Fibroblast of skin of right biceps (primary cell): ENCODE results near the gene TDRD10.

ENCODE experiments used
- DNase-seq: peaks from one replicate; pipeline ENCODE4 v3.0.0-alpha.2; 2013

Gene TDRD10

DNA sequence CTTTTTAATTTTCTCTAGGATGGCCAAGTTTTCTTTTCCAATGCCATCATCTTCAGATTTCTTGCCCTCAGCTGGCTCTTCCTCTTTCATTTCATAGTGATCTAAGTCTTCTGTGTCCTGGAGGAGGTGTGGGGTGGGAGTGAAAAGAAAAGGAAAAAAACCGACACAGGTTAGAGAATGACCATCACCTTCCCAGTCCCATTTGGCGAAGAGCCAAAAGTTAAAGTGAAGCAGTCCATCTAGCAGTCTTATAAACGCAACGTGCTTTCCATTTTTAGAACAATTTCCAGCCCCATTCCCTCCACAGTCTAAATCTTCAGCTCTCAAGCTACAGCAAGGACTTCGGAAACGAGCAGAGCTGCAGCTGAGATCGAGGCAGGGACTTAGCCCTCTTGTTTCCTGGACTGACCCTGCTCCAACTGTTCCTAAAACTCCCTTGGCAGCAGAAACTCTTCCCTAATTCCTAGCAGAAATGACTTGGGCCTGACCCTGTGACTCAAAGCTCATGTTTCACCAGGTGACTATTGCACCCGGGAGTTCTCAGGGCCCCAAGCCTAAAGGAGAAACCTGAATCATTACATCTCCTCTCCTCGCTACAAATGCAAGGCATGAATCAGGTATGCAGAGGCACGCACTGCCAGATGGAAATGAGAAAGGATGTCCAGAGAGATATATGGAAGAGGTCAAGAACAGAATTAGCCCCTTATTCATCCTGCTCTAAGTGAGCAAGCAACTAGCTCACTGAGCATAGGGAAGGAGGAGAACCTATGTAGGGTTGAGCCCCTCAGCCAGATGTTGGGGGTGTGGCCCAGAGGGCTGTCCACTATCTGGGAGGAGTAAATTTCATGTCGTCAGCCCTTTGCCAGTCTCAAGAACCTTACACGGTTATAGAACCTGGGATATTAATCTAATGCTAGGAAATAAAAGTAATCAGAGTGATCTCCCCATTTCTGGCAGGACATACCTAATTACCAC is 51.3 kb downstream of the TDRD10 start:
- DNase-seq: no peak

GRCh38 chr1:154556422-154556821 is 54.4 kb downstream of the TDRD10 start:
- DNase-seq: peak; percentile 29

DNA sequence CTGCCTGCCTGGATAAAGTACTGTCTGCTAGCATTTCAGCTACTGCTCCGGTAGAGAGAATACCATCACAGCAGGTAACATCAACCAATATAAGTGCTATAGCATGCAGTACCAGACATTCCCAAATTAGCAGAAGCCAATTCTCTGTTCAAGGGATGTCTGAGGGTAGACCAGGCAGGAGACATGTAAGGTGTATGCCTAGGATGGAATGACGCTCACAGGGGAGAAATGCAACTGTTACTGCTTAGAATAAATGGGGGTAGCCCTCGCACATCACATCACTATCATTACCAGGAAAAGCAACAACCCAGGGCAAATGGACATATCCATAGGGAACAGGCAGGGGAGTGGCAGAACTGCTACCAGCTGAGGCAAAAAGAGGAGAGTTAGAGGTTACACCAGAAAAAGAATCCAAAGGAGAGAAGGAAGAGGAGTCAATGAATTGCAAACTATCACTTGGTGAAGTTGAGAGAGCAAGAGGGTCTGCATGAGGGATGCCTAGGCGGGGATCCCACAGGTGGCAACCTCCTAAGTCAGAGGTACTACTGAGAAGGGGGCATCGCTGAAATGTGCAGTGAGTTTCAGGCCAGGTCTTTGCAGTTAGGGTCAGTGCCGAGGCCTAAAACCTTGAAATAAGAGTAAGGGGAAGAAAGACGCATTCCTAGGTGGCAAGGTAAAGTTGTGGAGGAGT is 55.4 kb downstream of the TDRD10 start:
- no peak for DNase-seq

DNA sequence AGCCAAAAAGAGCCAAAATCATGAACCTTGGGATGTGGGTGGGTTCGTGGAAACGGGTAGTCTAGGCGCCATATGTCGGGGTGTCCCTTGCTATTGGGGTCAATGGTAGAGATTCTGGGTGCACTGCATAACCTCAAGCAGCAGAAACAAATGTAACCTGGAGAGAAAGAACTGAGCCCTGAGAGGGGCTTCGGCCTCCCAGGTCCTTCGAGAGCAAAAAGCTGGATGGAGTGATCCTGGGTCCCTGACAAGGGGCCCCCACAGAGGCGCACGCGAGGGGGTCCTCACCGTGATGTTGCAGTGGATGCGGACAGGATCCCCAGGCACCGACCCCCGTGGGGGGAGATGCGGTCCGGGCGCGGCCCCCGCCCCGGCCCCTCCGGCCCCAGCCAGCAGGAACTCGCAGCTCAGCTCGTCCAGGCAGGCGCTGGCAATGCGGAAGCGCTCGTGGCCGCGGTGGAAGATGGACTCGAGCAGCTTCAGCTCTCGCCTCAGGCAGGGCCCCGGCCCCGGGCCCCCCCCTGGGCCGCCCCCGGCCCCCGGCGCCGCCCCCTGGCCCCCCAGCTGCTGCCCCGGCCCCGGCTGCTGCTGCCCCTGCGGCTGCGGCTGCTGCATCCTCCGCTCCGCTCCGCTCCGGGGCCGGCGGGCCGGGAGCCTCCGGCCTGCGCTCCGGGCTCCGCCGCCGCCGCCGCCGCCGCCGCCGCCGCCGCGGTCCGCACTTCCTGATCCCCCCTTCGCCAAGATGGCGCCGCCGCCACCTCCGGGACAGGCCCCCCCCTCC is 56.1 kb downstream of the TDRD10 start, which contains the start of gene UBE2Q1:
TSS of gene UBE2Q1 (minus strand) at position 724 of the 781 bp plus-strand sequence. CDS start at position 615, 109 bp downstream.
- DNase-seq: peak; percentile 19

DNA sequence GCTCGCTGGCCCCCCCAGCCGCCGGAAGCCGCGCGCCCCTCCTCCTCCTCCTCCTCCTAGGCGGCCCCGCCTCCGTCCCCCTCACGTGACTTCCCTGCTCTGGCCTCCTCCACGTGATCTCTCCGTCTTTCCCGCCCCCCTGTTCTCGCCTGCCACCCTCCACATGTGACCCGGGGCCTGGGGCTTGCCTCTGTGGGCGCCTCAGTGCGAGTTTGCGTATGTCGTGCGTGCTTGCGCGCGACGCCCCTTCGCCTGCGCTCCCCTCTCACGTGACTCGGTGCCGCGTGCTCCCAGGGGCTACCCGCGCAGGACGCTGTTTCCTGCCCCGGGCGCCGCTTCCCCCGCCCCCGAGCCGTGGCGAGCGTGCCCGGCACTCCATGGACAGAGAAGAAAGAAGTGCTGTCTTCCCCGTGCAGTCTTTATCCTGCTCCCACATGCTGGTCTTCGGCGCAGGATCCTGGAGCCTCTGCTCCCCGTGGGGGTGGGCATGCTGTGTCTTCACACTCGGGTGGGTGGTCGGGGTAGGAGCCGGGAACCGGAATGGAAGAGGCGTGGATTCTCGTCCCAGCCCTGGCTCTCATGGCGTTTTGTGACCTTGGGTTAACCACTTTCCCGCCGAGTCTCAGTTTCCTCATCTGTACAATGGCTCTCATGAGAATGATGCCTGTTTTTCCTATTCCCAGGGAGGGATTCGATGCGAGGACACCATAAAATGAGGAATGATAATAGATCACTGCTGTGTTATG is 56.9 kb downstream of the TDRD10 start:
- peak; percentile 99 for DNase-seq

DNA sequence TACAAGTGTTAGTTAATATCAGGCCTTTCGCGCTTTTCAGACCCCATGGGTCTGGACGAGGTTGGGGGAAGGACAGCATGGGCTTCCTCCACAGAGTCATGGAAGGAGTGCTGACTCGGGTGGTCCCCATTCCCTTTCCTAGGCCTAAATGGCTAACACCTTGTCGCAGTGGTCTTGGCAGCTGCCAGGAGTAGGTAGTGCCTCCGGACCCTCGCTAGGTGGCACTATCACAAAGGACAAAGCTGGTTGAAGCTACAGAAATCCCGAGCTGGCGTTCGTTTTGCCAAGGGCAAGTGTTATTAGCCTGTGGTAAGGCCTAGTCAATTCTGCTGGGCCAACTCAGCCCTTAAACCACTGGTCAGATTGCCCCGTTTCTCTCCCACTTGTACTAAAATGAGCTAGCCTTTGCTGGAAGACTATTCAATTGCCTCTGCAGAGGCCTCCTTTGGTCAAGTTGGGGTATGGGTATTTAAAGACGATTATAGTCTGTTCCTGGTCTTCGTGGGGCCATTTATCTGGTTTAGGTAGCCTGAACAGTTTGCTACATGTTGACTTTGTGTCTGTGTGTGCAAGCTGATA is 57.5 kb downstream of the TDRD10 start:
- DNase-seq: peak; percentile 87

- DNase-seq: no peak
These were observed 63.9 kb downstream of the TDRD10 start for GRCh38 chr1:154565876-154566275.

- peak; percentile 51 for DNase-seq
These were observed 65.6 kb downstream of the TDRD10 start, which contains the start of gene CHRNB2 for GRCh38 chr1:154567386-154568156. TSS of gene CHRNB2 (plus strand) at chr1:154567778. CDS start at chr1:154568045, 267 bp downstream.

DNA sequence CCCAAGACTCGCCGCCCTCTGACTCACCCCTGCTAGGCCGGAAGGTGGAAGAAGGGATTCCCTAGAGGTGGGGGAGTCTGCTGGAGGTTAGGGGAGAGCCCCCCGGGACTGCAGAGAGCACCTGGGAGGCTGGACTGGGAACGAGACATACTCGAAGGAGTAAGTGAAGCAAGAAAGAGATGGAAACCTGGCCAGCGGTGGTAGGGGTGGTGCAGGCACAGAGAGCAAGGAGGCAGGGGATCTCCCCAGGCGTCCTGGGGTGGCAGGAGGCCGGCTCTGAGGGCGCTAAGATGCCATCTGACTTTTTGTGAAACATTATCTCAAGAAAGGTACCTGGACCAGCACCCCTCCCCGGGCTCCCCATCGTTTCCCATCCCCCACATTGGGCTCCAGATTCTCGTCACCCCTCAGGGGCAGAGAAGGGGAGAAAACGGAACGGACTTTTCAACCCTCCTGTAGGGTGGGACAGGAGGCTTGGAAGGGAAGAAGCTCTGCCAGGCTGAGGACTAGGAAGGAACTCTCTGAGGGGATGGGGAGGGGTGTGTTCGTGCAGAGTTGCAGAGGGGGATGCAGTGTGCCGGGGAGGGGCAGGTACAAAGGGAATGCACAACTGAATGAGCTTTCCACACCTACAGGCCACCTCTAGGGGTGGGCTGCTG is 66.3 kb downstream of the TDRD10 start:
- DNase-seq: no peak

- no peak for DNase-seq
These were observed 69.4 kb downstream of the TDRD10 start for GRCh38 chr1:154571244-154571963.

DNA sequence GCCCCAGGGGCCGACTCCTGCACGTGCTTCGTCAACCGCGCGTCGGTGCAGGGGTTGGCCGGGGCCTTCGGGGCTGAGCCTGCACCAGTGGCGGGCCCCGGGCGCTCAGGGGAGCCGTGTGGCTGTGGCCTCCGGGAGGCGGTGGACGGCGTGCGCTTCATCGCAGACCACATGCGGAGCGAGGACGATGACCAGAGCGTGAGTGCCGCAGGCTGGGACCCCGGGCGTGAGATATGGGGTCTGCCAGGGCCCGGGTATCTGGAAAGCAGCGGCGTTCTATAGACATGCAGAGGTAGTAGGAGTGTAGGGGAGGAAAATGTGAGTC is 69.9 kb downstream of the TDRD10 start:
- DNase-seq: no peak

DNA sequence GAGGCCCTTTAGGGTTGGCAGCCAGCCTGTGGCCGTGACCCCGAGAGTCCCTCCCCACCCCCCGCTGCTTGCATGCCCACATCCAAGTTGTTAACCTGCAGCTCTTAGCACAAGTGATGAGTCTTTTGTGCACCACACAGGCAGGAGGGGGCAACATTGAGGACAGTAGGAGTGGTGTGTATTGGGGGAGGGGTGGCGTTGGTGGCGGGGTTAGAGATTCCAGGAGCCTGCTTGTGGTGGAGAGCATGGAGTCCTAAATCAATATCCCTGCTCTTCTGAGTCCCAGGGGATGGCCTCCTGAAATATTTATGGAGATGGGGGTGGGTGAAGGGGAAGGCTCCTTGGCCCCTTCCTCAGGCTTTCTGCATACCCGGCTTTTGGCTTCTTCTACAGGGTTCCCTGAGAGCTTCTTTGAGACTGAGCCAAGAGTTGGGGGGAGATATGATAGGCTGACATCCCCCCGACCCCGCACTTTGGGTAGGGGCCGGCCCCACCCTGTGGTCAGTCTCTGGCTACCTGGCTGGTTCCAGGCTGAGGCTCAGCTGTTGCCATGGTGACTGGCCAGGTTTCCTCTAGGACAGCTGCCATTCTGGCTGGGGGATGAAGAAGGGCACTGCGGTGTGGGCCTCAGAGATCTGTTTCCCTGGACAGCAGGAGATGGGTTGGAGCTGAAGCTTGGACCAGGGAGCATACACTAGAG is 70.6 kb downstream of the TDRD10 start:
- DNase-seq: no peak

DNA sequence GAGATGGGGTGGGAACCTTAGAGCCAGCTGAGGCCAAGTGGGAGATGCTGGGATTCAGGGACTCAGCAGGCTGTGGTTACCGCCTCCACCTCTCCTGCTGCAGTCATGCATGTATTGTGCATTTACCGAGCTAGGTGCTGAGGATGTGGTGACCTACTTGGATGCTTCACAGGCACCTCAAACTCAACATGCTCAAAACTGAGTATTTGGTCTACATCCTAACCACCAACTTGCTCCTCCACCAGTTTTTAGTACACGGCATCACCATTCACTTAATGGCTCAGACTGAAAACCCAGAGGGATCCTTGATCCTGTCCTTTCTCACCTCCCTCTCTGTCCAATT is 71.1 kb downstream of the TDRD10 start:
- DNase-seq: no peak

DNA sequence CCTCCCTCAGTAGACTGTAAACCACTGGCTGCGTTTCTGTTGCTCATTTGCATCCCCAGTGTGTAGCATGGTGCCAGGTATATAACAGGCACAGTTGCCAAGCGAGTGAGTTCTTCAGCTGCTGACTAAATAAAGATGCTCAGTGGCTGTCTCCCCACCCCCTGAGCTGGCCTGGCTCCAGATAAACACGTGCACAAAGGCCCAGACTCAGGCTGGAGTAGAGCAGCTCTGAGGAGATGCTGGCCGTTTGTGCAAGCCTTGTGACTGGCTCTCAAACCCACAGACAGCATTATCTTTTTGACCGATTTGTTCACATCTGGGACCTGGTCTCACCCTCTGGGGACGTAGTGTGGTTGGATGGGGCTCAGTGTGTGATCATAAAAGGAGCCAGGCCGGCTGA is 72.7 kb downstream of the TDRD10 start:
- DNase-seq: peak; percentile 41

DNA sequence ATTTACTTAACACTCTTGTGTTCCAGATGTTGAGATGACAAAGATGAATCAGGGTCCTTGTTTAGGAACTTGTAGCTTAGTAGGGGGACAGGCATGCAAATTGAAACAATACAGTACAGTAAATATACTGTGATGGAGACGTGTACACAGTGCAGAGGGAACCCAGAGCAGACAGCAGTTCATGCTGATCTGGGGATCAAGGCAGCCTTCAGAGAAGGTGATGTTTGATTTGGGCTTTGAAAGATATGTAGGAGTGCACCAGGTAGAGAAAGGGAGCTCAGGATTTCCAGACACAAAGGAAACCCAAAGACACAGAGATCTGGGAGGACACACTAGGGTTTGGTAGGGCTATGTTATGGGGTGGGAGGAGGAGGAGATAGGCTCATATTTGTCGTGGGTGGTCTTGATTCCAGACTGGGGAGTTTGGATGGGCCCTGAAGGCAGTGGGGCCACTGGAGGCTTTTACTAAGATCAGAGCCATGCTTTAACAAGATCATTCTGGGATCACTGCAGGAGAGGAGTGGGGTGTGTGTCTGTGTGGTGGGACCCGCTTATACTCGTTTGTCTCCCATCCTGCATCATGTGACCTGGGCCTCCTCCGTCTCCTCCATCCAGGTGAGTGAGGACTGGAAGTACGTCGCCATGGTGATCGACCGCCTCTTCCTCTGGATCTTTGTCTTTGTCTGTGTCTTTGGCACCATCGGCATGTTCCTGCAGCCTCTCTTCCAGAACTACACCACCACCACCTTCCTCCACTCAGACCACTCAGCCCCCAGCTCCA is 73.3 kb downstream of the TDRD10 start:
- no peak for DNase-seq

DNA sequence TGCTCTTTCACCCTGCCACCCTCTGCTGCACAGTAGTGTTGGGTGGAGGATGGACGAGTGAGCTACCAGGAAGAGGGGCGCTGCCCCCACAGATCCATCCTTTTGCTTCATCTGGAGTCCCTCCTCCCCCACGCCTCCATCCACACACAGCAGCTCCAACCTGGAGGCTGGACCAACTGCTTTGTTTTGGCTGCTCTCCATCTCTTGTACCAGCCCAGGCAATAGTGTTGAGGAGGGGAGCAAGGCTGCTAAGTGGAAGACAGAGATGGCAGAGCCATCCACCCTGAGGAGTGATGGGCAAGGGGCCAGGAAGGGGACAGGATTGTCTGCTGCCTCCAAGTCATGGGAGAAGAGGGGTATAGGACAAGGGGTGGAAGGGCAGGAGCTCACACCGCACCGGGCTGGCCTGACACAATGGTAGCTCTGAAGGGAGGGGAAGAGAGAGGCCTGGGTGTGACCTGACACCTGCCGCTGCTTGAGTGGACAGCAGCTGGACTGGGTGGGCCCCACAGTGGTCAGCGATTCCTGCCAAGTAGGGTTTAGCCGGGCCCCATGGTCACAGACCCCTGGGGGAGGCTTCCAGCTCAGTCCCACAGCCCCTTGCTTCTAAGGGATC is 74.0 kb downstream of the TDRD10 start:
- no peak for DNase-seq

DNA sequence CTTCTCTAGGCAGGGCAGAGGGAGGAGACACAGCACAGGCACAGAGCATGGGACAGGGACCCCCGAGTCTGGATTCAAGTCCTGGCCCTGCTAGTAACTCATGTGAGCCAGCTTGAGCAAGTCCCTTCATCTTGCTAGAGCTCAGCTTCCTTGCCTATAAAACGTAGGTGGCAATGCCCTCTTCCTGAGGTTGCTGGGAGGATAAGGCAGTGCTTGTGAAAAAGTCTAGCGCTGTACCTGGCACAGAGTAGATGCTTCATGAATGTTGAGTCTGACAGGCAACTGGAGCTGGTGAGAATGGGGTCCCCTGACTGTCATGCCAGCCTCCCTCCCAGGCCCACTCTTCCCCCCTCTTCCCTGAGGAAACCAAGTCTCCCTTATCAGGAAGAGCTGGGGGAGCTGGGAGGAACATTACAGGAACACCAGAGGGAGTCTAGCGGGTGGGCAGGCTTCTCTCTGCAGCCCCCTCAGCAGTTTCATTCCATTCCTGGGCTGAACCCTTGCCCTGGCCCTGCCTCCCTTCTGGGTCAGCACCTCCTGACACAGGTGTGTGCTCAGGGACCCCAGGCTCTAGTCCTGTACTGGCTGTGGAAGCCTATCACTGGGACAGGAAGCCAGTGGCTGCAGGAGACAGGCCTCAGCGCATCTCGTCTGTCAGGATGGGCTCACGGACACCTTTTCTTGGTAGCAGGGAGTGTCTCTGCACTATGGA is 75.5 kb downstream of the TDRD10 start:
- DNase-seq: no peak

DNA sequence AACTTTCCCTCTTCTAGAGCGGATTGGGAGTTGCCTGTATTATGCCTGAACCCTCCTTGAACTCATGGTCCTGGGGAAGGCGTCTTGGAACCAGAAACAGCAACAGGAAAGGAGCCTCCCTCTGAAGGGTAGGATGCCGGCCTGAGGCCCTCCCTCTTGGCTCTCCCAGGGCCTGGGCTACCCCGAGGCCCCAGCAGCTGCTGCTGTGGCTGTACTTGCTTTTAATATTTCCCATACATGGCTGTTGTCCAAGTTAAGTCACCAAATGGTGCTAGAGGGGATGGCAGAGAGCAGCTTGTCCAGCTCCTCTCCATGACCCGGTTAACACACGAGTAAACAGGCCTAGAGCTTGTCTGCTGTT is 76.0 kb downstream of the TDRD10 start:
- DNase-seq: no peak
